ENCODE measurements around the gene ATP13A3.
"Not testable (repeated sequence)": the region's sequence is repeated elsewhere in the genome, so short reads cannot be mapped to it uniquely, and the experiment has no call there.

ATP13A3 gene

DNA sequence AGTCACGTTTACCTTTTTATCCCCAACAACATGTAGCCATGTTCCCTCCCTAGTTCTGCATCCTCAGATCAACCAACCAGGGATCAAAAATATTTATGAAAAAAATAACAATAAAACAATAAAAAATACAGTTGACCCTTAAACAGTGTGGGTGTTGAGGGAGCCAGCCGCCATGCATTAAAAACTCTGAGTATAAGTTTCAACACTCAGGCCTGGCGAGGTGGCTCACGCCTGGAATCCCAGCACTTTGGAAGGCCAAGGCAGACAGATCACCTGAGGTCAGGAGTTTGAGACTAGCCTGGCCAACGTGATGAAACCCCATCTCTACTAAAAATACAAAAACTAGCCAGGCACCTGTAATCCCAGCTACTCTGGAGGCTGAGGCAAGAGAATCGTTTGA is 12.7 kb upstream of the ATP13A3 start:
- DNase-seq: not testable (repeated sequence)

DNA sequence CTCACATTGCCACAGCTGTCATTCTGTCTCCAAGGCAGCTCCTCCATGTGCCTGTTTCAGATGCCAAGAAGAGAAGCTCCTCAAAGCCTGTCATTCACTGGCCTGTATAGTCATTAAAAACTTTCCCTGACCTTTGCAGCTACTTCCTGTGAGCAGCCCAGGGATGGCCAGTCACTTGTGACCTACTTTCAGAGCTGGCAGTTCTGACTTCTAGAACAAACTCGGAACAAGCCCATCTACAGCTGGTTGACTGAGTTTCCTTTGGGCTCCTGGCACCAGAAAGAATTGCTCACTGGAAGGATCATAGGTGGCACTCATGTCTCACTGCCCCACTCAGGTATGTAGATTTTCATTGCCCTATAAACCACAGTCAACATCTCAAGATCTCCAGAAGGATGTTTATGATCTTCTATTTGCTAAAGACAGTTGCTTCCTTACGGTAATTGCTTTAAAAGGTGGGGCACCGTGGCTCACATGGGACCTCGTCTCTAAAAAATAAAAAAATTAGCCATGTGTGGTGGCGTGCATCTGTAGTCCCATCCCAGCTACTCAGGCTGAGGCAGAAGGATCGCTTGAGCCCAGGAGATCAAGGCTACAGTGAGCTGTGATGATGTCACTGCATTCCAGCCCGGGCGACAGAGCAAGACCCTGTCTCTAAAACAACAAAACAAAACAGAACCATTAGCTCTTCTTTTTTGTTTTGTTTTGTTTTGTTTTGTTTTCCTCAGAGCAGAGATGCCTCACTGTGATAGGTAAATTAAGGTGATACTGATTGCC is 11.2 kb upstream of the ATP13A3 start:
- DNase-seq: no peak

DNA sequence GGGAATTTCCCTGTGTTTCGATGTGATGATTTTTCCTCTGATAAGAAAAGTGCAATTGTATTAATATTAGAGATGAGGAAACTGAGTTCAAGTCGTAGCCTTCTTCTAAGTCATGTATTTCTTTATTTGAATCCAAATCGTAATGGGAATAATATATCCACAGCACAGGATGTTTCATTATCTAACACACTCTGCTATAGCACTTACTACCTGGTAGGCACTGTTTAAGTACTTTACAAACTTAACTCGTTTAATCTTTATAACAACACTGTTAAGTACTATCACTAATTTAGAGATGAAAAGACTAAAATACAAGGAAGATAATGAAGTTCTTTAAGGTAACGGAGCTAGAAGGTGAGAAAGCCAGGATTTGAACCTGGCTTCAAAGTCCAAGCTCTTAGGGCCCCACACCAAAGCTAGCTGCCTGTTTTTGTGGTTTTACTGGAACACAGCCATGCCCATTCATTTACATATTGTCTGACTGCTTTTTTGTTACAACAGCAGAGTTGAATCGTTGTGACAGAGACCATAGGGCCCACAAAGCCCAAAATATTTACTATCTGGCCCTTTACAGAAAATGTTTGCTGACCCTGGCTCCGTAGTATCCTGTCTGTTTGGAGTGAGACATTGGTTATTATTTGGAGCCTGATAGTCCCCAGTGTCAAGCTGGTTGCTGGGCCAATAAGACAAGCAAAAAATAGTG is 9.6 kb upstream of the ATP13A3 start:
- no peak for DNase-seq

DNA sequence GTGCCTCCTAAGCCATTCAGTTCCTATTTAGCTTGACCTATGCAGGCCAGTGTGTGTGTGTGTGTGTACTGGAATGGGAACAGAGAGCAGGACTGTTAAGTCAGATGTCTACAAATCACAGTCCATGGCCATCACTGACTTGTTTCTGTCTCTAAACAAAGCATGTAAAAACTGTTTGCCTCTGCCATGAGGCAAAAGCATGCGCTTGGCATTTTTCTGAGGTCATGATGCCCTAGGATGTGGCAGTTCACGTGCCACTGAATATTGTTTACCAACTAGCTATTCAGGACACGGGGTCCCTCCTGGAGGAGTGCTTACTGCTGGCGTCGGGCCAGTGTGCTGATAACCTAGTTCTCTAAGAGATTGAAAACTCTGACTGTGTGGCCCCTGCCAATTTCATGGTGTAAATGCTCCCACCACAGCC is 8.2 kb upstream of the ATP13A3 start:
- peak; percentile 53 for DNase-seq

DNA sequence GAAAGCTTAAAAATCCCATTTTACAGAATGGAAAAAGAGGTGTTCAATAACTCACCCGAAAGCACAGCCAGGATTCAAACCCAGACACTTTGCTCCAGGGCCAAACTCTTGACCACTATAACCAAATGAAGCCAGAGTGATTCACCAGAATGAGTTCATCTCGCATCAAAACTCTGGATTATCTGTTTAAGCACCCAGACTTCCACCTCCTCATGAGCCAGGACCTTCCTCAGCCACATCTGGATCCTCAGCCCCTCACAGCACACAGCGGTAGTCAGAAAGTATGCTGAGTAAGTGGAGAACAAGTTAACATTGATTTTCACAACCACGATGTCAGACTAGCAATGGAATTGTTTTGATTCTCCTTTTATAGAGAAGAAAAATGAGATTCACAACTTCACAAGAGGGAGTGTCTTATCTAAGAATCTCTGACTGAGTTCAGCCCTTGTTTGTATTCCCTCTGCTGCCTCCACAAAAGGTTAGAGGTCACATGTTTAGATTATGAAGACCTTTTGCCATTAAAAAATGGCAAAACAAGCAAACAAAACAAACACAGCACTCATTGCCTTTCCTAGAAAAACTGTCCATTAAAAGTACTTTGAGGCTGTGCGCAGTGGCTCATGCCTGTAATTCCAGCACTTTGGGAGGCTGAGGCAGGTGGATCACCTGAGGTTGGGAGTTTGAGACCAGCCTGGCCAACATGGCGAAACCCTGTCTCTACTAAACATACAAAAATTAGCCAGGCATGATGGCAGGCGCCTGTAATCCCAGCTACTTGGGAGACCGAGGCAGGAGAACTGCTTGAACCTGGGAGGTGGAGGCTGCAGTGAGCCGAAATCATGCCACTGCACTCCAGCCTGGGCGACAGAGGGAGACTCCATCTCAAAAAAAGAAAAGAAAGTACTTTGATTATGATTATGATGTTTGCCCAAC is 7.5 kb upstream of the ATP13A3 start:
- DNase-seq: not testable (repeated sequence)

DNA sequence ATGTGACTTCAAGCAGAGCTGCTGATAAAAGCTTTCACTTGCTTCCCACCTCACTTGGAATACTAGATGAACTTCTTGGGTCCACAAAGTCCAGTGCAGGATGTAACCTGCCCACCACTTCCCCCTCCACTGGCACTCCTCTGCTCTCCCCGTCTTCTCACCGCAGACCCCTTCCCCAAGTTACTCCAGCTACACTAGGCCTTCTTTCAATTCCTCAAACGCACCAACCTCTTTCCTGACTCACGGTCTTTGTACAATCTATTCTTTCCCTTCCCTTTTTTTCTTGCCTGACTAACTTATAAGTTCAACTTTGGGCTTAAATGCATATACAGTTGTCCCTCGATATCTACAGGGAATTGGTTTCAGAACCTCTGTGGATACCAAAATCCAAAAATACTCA is 5.2 kb upstream of the ATP13A3 start:
- no peak for DNase-seq

DNA sequence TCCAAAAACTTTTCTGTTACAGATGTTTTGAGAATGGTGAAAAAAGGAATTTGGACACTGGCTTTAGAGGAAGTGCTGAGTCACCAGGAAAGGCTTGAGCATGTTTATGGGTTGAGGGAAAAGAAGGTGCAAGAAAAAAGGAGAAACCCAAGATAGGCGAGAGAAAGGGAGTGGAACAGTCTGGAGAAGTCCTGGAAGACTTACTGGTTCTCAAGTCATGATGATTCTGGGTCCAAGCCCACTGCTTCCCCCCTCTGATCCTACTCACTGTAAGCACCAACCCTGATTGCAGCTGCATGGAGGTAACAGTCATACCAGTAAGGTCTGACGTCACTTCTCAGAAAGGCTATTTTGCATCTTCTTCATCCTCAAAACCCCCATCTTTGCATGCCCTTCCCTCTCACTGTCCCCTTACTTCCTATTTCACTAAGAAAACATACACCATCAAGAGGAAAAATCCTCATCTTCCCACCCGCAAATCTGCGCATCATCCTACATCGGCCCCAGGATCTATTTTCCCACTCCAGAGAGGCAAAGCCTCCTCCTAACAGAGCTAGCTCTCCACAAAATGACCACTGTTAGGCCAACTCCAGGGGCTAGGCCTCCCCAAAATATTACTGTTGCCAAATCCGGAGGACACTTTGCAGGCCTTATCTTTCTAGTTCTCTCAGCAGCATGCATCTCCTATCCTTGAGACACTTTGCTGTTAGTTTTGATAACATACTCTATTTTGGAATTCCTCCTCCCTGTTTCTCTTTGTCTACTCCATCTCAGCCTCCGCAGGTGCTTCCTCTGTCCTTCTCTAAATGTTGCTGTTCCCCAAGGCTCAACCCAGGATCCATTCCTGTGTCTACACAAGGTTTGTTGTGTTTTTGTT is 3.2 kb upstream of the ATP13A3 start:
- DNase-seq: no peak

DNA sequence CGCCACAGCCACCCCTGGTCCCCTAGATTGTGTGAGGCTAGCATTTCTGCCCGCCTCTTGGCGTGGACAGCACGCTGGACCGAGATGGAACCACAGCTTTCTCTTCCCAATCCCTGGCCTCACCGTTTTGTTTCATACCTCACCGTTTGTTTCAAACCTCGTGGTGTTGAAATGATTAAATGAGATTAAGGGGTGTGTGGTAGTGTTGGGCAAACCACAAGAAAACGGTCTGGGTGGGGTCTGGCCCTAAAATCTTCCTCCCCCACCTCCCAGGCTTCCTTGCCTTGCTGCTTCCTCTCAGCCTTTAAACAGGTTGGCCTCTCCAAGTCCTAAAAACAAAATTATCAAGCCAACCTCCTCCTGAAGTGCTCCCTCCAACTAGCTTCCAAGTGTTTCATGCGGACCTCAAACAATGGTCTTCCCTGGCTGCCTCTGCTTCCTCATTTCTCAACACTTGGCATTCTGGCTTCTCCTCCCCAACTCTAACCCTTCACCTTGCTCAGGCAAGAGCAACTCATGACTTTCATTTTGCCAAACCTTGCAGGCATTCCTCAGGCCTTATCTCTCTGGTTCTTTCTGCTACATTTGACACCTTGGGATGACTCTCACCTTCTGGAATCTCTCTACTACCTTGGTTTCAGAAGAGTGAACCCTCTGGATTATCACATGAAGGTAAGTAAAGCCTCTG is 1.4 kb upstream of the ATP13A3 start:
- DNase-seq: no peak

DNA sequence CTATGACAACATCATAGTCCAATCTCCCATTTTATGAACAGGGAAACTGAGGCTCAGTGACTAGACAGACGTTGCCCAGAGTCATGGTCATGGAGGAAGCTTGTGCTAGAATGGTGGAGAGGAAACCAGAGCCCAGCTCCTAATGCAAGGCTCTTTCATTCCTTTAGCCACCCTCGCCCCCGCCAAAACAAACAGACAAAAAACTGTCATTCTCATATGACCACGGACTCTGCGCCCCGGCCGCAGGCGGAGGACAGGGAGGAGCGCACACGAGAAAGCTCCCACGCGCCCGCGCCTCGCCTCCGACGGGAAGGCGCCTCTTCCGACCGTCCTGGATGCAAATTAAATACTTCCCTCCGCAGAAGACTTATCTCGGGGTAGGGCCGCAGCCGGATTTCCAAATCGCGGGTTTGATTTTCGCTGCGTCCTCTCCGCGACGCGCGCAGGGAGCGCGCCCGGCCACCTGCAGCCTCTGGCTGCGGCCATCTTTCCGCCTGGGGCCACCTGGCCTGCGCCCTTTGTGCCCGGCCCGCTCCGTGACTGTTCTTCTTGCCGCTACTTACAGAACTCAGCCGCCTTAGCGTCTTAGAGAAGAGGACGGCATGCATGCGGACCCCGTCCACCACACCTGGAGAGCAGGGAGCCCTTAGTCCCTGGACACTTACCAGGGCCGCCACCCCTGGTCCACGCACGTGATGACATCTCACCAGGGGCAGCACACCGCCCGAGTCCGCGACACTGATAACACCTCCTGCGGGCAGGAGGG is 670 bp upstream of the ATP13A3 start:
- DNase-seq: peak; percentile 23

DNA sequence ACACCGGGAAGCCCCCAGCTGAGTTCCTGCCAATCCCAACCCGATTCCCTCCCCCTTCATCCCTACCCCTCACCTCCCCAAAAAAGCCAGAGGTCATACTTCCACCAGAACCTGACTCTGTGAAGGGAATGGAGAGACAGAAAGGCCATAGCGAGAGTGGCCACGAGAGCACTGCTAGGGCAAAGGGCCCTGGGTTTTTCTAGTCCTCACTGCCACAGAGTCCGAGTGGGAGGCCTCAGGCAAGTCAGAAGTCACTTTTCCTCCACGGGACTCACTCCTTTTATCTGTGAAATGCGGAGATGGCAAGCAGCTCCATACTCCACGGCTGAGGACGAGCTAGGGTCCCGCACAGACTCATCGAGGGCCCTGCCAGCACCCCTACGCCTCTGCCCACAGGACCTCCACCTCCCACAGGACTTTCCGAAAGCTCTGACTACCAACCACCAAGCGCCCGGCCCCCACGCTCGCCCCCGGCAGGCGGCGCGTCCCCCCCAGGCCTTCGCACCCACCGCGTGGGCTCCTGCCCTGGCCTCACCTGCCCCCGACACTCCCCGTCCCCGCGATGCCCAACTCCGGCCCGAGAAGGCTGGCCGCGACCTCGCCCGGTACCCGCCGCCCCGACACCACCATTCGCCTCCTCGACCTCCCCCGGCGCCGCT is 792 bp downstream of the ATP13A3 start:
- DNase-seq: no peak

DNA sequence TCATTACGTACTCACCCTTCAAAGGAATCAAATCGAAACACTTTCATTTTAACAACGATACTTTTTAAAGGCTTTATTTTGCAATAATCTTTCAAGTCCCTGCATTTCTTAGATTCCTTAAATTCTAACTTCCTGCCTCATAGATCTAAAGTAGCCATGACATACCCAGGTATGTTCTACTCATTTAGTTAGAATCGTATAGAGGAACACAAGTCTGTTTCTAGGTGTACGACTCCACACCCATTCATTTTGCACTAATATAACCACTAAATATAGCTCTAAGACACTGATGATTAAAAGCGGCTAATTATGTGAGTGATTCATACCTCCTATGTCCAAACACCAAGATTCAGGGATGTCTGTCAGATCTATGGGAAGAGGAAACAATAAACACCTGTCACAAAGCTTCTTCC is 1.3 kb downstream of the ATP13A3 start:
- DNase-seq: no peak

DNA sequence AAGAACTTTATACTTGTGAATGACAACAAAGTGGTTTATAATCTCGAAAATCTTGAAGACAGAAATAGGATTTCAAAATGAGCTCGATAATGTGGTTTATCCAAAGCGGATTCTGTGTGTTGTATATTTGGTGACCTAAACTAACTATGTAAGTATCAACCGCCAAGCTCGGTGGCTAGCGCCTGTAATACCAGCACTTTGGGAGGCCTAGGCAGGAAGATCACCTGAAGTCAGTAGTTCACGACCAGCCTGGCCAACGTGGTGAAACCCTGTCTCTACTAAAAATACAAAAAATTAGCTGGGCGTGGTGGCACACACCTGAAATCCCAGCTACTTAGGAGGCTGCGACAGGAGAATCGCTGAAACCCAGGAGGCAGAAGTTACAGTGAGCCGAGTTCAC is 2.2 kb downstream of the ATP13A3 start:
- DNase-seq: no peak

DNA sequence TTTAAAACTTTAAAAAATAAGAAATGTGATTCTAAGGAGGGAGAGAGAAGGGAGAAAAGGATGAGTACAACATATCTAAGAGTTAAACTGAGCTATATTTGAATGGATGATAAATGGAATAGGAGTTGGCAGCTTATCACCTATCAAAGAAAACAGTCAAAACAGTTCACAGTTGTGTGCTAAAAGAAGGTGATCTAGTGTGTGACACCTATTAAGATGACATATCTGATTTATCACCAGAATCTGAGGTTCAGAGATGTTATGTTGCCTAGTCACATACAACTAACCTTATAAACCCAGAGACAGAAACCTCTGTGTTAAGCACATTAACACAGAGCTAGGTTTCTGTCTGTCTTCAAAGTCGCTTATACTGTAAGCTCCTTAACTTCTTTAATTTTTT is 3.0 kb downstream of the ATP13A3 start:
- DNase-seq: no peak

DNA sequence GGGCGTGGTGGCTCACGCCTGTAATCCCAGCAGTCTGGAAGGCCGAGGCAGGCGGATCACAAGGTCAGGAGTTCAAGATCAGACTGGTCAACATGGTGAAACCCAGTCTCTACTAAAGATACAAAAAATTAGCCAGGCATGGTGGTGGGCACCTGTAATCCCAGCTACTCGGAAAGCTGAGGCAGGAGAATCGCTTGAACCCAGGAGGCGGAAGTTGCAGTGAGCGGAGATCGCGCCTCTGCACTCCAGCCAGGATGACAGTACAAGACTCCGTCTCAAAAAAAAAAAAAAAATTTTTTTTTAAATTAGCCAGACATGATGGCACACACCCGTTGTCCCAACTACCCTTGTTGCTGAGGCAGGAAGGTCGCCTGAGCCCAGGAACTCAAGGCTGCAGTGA is 4.0 kb downstream of the ATP13A3 start:
- not testable (repeated sequence) for DNase-seq

DNA sequence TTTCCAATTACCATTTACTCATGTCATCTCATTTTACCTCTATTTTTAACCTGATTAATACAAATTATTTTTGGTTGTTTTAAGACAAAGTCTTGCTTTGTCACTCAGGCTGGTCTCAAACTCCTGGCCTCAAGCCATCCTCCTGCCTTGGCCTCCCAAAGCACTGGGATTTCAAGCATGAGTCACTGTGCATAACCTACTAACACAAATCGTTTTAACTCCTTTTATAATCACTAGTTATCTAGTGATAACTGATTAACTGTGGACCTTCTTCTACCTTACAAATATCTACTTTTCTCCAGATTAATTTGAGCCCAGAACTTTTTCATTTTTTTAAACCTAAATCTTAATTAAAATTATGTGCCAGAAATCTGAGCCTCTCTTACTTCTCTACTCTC is 4.6 kb downstream of the ATP13A3 start:
- DNase-seq: no peak

DNA sequence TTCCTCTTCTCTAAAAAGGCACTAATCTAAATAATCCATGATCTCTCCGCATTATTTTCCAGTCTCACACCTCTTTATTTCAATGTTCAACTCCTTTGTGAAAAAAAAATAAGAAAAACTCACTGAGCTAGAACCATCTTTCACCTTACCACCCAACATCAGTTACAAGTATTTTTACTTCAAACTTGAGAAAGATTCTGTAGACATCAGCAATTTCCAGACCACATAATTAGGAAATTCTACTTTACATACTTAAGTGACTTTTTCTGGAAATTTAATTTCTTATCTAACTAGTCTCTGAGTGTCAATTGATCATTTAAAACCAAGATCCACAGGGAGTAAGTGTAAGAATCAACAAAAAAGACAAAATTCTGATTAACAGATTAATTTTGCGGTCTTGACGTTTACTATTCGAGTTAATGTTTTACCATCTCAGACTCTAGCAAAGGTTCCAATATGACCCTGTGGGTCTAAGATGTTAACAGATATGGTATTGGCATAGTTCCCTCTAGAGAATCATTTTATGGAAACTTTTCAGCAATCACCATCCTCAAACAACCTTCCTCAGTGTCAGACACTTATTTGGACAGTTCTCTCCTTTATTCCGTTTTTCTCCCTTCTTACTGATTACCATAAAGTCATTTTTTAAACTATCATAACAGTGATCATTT is 5.1 kb downstream of the ATP13A3 start:
- DNase-seq: no peak

DNA sequence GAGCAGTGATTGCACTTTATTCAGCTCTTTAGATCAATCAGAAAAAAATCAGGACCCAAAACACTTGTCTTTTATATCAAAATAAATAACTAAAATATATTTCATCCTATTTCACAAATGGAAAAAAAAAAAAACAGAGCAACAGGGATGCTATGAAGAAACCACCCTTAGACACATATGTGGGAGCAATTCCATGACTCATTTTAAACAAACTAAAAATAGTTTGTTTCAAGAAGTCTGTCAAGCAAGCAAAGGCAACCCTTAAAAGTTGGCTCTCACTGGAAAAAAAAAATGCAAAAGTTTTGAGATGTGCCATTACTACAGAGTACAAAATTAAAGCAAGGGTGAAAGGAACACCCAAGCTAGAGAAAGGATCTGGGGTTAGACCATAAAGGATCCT is 5.7 kb downstream of the ATP13A3 start:
- no peak for DNase-seq

DNA sequence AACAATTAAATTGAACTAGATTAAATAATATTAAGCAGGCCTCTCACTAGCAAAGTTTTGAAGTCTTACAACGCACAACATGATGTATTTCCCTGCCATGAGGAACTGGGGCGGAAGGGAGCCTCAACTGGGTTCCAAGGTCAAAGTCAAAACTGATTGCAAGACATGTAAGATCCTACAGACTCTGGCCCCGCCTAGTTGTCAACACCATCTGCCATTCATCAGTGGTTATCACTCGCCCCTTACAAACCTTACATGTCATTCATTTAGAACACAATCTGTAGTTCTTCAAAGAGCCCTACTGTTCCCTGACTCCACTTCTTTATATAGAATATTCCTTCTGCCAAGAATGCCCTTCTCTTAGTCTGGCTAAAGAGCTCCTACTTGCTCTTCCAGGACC is 10.0 kb downstream of the ATP13A3 start:
- no peak for DNase-seq

DNA sequence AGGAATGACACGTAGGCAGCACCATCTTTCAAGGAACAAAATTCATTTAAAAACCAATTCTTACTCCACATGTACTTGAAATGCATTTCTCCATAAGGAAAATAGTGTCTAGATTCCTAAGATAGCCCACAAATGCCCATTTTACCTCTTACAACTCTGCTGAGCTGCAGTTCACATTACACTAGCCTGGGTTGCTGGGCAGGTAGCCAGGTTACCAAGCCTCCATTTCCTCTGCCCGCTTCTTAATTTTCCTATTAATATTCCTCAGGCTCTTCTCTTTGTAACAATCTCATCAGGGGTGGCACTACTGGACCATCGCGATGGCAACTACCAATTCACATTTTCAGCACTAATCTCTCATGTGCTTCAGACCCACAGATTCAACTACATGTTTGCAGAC is 10.8 kb downstream of the ATP13A3 start:
- no peak for DNase-seq
